ENCODE measurements around the gene RAB27B. TPM values are rescaled to one million over a fixed set of nuclear protein-coding genes. Genes with fewer than 3 reads are reported as not detected.

RAB27B gene
- total RNA-seq, 1 donor from 2014 or later, result 0.44 TPM

DNA sequence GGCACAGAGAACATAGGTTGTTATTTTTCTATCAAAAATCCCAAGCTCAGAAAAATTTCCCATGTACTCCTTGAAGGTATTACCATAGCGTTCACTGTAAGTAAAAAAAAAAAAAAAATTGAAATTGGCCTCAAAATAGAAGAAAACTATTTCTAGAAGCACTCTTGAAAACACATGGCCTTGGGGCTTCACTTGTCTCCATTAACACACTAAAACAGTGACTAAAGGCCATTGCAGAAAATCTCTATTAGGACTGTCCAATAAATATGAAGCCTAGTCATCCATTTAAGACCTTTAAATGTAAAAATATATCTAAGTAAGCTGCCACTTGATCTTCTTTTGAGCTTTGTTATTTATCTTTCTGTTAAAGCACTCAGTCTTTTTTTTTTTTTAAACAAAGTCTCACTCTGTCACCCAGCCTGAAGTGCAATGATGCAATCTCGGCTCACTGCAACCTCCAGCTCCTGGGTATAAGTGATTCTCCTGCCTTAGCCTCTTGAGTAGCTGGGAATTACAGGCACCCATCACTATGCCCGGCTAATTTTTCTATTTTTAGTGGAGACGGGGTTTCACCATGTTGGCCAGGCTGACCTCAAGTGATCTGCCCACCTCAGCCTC lies 95.2 kb downstream of the RAB27B start:
- Mint-ChIP-seq H3K4me3 (no peak overlapping the region), H3K4me1 (no peaks in the 10 kb centered on the region), H3K27ac (ENCODE audit: unreplicated experiment) (no peak overlapping the region), H3K9me3 (no peaks in the 10 kb centered on the region), H3K27me3 (ENCODE audit: low read depth) (no peaks in the 10 kb centered on the region), H3K36me3 (ENCODE audit: low read depth) (no peaks in the 10 kb centered on the region)
- no peak for TF ChIP-seq CTCF (conservative IDR thresholded peaks at IDR 0.05)
- DNase-seq (ENCODE audit: low read depth, low spot score), result no peak

GRCh38 chr18:54924948-54925347 lies 96.7 kb downstream of the RAB27B start:
- no peaks in the 10 kb centered on the region for H3K36me3 Mint-ChIP-seq (ENCODE audit: low read depth)
- H3K27me3 Mint-ChIP-seq (ENCODE audit: low read depth), result no peaks in the 10 kb centered on the region
- H3K4me1 Mint-ChIP-seq, result no peaks in the 10 kb centered on the region
- H3K9me3 Mint-ChIP-seq, result no peaks in the 10 kb centered on the region
- no peak overlapping the region for H3K4me3 Mint-ChIP-seq
- no peak overlapping the region for H3K27ac Mint-ChIP-seq (ENCODE audit: unreplicated experiment)
- TF ChIP-seq CTCF (conservative IDR thresholded peaks at IDR 0.05), result no peak
- DNase-seq (ENCODE audit: low read depth, low spot score), result no peak

DNA sequence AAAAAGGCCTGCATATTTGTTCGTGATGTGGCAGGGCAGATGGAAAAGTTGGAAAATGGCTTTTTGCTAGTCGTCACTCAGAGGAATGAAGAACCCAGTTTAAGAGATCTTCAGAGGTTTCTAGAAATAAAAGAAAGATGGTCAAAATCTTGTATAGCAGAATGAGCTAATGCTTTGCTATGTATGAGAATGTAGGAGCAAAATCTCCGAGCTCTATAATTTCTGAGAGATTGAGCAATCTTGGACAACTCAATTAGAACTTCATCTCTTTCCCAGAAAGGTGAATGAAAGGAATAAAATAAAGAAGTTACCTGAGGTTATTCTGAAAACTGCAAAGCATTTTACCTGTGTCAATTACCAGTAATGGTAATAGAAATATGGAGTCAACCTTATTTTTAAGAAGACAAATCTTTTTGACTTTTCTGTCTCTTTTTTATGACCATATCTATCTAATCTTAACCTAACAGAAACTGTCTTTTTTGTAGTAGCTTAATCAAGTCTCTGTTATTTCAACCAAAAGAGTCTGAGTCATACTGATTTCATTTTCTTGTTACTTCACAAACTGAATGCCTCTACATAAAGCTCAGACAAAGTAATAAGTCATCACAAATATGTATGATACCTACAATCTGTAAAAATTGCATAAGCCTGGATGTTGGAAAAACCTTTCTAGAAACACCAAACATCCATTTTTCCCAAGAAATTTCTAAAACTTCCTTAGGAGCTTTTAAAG lies 98.5 kb downstream of the RAB27B start:
- TF ChIP-seq CTCF (conservative IDR thresholded peaks at IDR 0.05), result no peak
- H3K27me3 Mint-ChIP-seq (ENCODE audit: low read depth), result no peaks in the 10 kb centered on the region
- no peak overlapping the region for H3K27ac Mint-ChIP-seq (ENCODE audit: unreplicated experiment)
- no peaks in the 10 kb centered on the region for H3K9me3 Mint-ChIP-seq
- no peak overlapping the region for H3K4me3 Mint-ChIP-seq
- DNase-seq (ENCODE audit: low read depth, low spot score), result no peak
- no peaks in the 10 kb centered on the region for H3K36me3 Mint-ChIP-seq (ENCODE audit: low read depth)
- no peaks in the 10 kb centered on the region for H3K4me1 Mint-ChIP-seq

- Mint-ChIP-seq H3K27me3 (ENCODE audit: low read depth) (no peaks in the 10 kb centered on the region), H3K9me3 (no peaks in the 10 kb centered on the region), H3K36me3 (ENCODE audit: low read depth) (no peaks in the 10 kb centered on the region), H3K4me3 (no peak overlapping the region), H3K4me1 (no peaks in the 10 kb centered on the region), H3K27ac (ENCODE audit: unreplicated experiment) (no peak overlapping the region)
- TF ChIP-seq CTCF (conservative IDR thresholded peaks at IDR 0.05), result no peak
- no peak for DNase-seq (ENCODE audit: low read depth, low spot score)
Observed at GRCh38 chr18:54928236-54928635, 100.0 kb downstream of the RAB27B start.

- no peak for TF ChIP-seq CTCF (conservative IDR thresholded peaks at IDR 0.05)
- no peaks in the 10 kb centered on the region for H3K9me3 Mint-ChIP-seq
- H3K4me1 Mint-ChIP-seq, result no peaks in the 10 kb centered on the region
- H3K4me3 Mint-ChIP-seq, result no peak overlapping the region
- no peaks in the 10 kb centered on the region for H3K27me3 Mint-ChIP-seq (ENCODE audit: low read depth)
- no peak overlapping the region for H3K27ac Mint-ChIP-seq (ENCODE audit: unreplicated experiment)
- DNase-seq (ENCODE audit: low read depth, low spot score), result no peak
- no peaks in the 10 kb centered on the region for H3K36me3 Mint-ChIP-seq (ENCODE audit: low read depth)
Observed at GRCh38 chr18:54931152-54931551, 102.9 kb downstream of the RAB27B start.

All from neural crest cell (in vitro differentiated cells).